SK-N-SH (cell line): ENCODE results near the gene KLHDC8B. TPM values are rescaled to one million over a fixed set of nuclear protein-coding genes. Genes with fewer than 3 reads are reported as not detected.
"Not testable (repeated sequence)": the region's sequence is repeated elsewhere in the genome, so short reads cannot be mapped to it uniquely, and the experiment has no call there.

Source experiments
- CTCF ChIA-PET: fragments of 300-600, 350-600 bp; formaldehyde crosslinking; extraction: SDS; loops from one replicate; lab custom pipeline; 2021; lab: Yijun Ruan, JAX
- POLR2A ChIA-PET: fragments of 350-600 bp; sonication (Branson Sonifier 250); formaldehyde crosslinking; extraction: SDS; loops from one replicate; lab custom pipeline; 2020; ENCODE audit warnings: antibody characterized with exemption, inconsistent platforms; lab: Yijun Ruan, JAX
- DNase-seq: peaks from one replicate; pipeline ENCODE4 v3.0.0; 2012
- H2AFZ ChIP-seq: fragments of 200-600 bp; sonication (generic); 2 replicates; pipeline ENCODE4 v1.8.1; 2016; ENCODE audit warnings: antibody characterized with exemption, mild to moderate bottlenecking, low read depth
- H3F3A ChIP-seq: fragments of 200-600 bp; sonication (generic); replicated peaks from 2 replicates; pipeline ENCODE3; 2016; ENCODE audit warnings: antibody characterized with exemption, mild to moderate bottlenecking; ENCODE audit not compliant: insufficient read depth
- H3K27ac ChIP-seq, 2 experiments: fragments of 200-500 bp in 1 of 2; fragments of 200-600 bp in 1 of 2; sonication (Bioruptor generic) in 1 of 2; sonication (generic), shearing (Covaris generic) in 1 of 2; 2 replicates each; pipeline versions ENCODE4 v1.5.1 to v1.6.1; 2014 to 2016; ENCODE audit warnings: low read depth in 2 of 2, inconsistent platforms in 1 of 2, low read length in 1 of 2, mild to moderate bottlenecking in 1 of 2, mixed read lengths in 1 of 2
- H3K27me3 ChIP-seq: fragments of 200-600 bp; sonication (generic), shearing (Covaris generic); 2 replicates; pipeline ENCODE4 v1.6.1; 2016; ENCODE audit warnings: mixed run types; ENCODE audit not compliant: insufficient read depth
- H3K36me3 ChIP-seq, 2 experiments: fragments of 200-500 bp in 1 of 2; fragments of 200-600 bp in 1 of 2; sonication (Bioruptor generic) in 1 of 2; sonication (generic) in 1 of 2; replicated peaks in 1 of 2; 2 replicates each; pipeline versions ENCODE3 to v1.5.1; 2014 to 2016; ENCODE audit warnings: low read length in 1 of 2, mild to moderate bottlenecking in 1 of 2; ENCODE audit not compliant: insufficient read depth in 2 of 2, control insufficient read depth in 1 of 2
- H3K4me1 ChIP-seq, 2 experiments: fragments of 200-500 bp in 1 of 2; fragments of 200-600 bp in 1 of 2; sonication (Bioruptor generic) in 1 of 2; sonication (generic), shearing (Covaris generic) in 1 of 2; 2 replicates each; pipeline versions ENCODE4 v1.5.1 to v1.6.1; 2014 to 2016; ENCODE audit warnings: low read depth in 1 of 2, low read length in 1 of 2, mixed run types in 1 of 2; ENCODE audit not compliant: insufficient read depth in 2 of 2, control insufficient read depth in 1 of 2
- H3K4me2 ChIP-seq: fragments of 200-600 bp; sonication (generic), shearing (Covaris generic); 2 replicates; pipeline ENCODE4 v1.6.1; 2017; ENCODE audit warnings: mixed run types
- H3K4me3 ChIP-seq, 2 experiments: fragments of 200-500 bp in 1 of 2; fragments of 200-600 bp in 1 of 2; sonication (Bioruptor generic) in 1 of 2; sonication (generic), shearing (Covaris generic) in 1 of 2; 2 replicates each; pipeline versions ENCODE4 v1.5.1 to v1.8.1; 2014 to 2016; ENCODE audit warnings: low read depth in 2 of 2, inconsistent platforms in 1 of 2, low read length in 1 of 2, mild to moderate bottlenecking in 1 of 2, mixed read lengths in 1 of 2, moderate library complexity in 1 of 2
- H3K79me2 ChIP-seq: fragments of 200-600 bp; sonication (generic); 2 replicates; pipeline ENCODE4 v1.8.1; 2017; ENCODE audit warnings: mild to moderate bottlenecking; ENCODE audit not compliant: insufficient read depth
- H3K9ac ChIP-seq: fragments of 200-600 bp; sonication (generic); 2 replicates; pipeline ENCODE4 v1.6.1; 2017; ENCODE audit warnings: mixed run types
- H3K9me2 ChIP-seq: fragments of 200-600 bp; sonication (generic); 2 replicates; pipeline ENCODE4 v1.6.1; 2017; ENCODE audit warnings: mixed run types
- H3K9me3 ChIP-seq: fragments of 200-600 bp; sonication (generic); 2 replicates; pipeline ENCODE4 v1.6.1; 2017; ENCODE audit warnings: mixed run types, mild to moderate bottlenecking, moderate library complexity
- H4K20me1 ChIP-seq: fragments of 200-600 bp; sonication (generic); 2 replicates; pipeline ENCODE4 v1.6.1; 2017; ENCODE audit warnings: mild to moderate bottlenecking, mixed run types; ENCODE audit not compliant: insufficient read depth
- CHD2 ChIP-seq: fragments of 150-350 bp; IDR thresholded peaks from 2 replicates; pipeline ENCODE4 v1.6.1; 2018; ENCODE audit warnings: low read length; ENCODE audit not compliant: partially characterized antibody
- FOXJ3 ChIP-seq: sonication (generic); formaldehyde crosslinking; IDR thresholded peaks from 2 replicates; pipeline ENCODE4 v1.5.1; 2020; ENCODE audit warnings: mild to moderate bottlenecking, missing genetic modification reagents
- FOXM1 ChIP-seq: IDR thresholded peaks from 2 replicates; pipeline ENCODE4 v1.4.0; 2012; ENCODE audit warnings: low read depth, mild to moderate bottlenecking
- JUND ChIP-seq: IDR thresholded peaks from 2 replicates; pipeline ENCODE4 v1.4.0; 2012
- MEF2A ChIP-seq: IDR thresholded peaks from 2 replicates; pipeline ENCODE4 v1.4.0; 2012; ENCODE audit warnings: low read depth, borderline replicate concordance
- MXI1 ChIP-seq: IDR thresholded peaks from 2 replicates; pipeline ENCODE4 v1.6.1; 2012; ENCODE audit warnings: mild to moderate bottlenecking, low read depth, low read length, improper control_type of control experiment
- POLR2AphosphoS5 ChIP-seq: IDR thresholded peaks from 2 replicates; pipeline ENCODE4 v1.6.1; 2012; ENCODE audit warnings: low read depth, low read length
- RCOR1 ChIP-seq: fragments of 150-350 bp; IDR thresholded peaks from 2 replicates; pipeline ENCODE4 v1.6.1; 2017; ENCODE audit warnings: antibody characterized with exemption, low read length
- REST ChIP-seq: IDR thresholded peaks from 2 replicates; pipeline ENCODE4 v1.6.1; 2012; ENCODE audit warnings: mild to moderate bottlenecking, low read depth, low read length, moderate library complexity
- RFX5 ChIP-seq: IDR thresholded peaks from 2 replicates; pipeline ENCODE4 v1.6.1; 2012; ENCODE audit warnings: mild to moderate bottlenecking, improper control_type of control experiment, low read length
- RXRA ChIP-seq: IDR thresholded peaks from 2 replicates; pipeline ENCODE4 v1.4.0; 2012; ENCODE audit warnings: low read depth, mild to moderate bottlenecking, borderline replicate concordance
- SIN3A ChIP-seq: IDR thresholded peaks from 2 replicates; pipeline ENCODE4 v1.6.1; 2012; ENCODE audit warnings: low read depth, mild to moderate bottlenecking, low read length, moderate library complexity, borderline replicate concordance
- SMC3 ChIP-seq: IDR thresholded peaks from 2 replicates; pipeline ENCODE4 v1.6.1; 2012; ENCODE audit warnings: low read depth, low read length, improper control_type of control experiment
- TCF12 ChIP-seq: IDR thresholded peaks from 2 replicates; pipeline ENCODE4 v1.4.0; 2012
- TEAD4 ChIP-seq: IDR thresholded peaks from 2 replicates; pipeline ENCODE4 v1.4.0; 2012; ENCODE audit warnings: mild to moderate bottlenecking, borderline replicate concordance; ENCODE audit not compliant: insufficient read depth
- USF2 ChIP-seq: fragments of 150-350 bp; IDR thresholded peaks from 2 replicates; pipeline ENCODE4 v1.6.1; 2017; ENCODE audit warnings: antibody characterized with exemption, low read length, low read depth, borderline replicate concordance
- WGBS: methylation state at CpG from one replicate; pipeline ENCODE4 v1.1.6; 2017; ENCODE audit warnings: low lambda C conversion rate; 5-methylcytosine and 5-hydroxymethylcytosine counted together
- polyA plus RNA-seq, 3 experiments: library from polyadenylated mRNA; depleted of rRNA; stranded (reverse); fragments of >200 nt; gene quantifications; 2 replicates each; pipeline ENCODE4 v1.2.3, GENCODE V29; 2012
- TF ChIP-seq, protein P1 (sequence below): fragments of 150-350 bp; IDR thresholded peaks from 2 replicates; pipeline ENCODE4 v1.6.1; 2016; ENCODE audit warnings: mild to moderate bottlenecking, low read depth, low read length
- TF ChIP-seq, protein P2 (sequence below): fragments of 200-600 bp; sonication (generic); IDR thresholded peaks from 2 replicates; pipeline ENCODE4 v1.6.1; 2017; ENCODE audit warnings: antibody characterized with exemption, mild to moderate bottlenecking, moderate library complexity
- TF ChIP-seq, protein P3 (sequence below): IDR thresholded peaks from 2 replicates; pipeline ENCODE4 v1.4.0; 2012; ENCODE audit warnings: low read depth, borderline replicate concordance
- TF ChIP-seq, protein P4 (sequence below): IDR thresholded peaks from 2 replicates; pipeline ENCODE4 v1.4.0; 2012; ENCODE audit warnings: low read depth, borderline replicate concordance

Gene KLHDC8B
- polyA plus RNA-seq, 1 of the 3 experiments (the other 2 are of a cell fraction), result 35.3 TPM

GRCh38 chr3:49213998-49214397 lies 42.6 kb downstream of the KLHDC8B start:
- H3K27me3 ChIP-seq, result no peaks in the 10 kb centered on the region
- no peak overlapping the region for H3K4me2 ChIP-seq
- H3K4me3 ChIP-seq, result no peak overlapping the region
- no peaks in the 10 kb centered on the region for H3K36me3 ChIP-seq
- POLR2A ChIA-PET, result no interaction called here
- no peak overlapping the region for H3K27ac ChIP-seq
- no peaks in the 10 kb centered on the region for H3K9me3 ChIP-seq
- no peaks in the 10 kb centered on the region for H4K20me1 ChIP-seq
- TF ChIP-seq, protein P1, sequence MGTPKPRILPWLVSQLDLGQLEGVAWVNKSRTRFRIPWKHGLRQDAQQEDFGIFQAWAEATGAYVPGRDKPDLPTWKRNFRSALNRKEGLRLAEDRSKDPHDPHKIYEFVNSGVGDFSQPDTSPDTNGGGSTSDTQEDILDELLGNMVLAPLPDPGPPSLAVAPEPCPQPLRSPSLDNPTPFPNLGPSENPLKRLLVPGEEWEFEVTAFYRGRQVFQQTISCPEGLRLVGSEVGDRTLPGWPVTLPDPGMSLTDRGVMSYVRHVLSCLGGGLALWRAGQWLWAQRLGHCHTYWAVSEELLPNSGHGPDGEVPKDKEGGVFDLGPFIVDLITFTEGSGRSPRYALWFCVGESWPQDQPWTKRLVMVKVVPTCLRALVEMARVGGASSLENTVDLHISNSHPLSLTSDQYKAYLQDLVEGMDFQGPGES, result no peak
- TF ChIP-seq FOXM1 (no peak), FOXJ3 (CRISPR knock-in tag) (no peak), SIN3A (no peak), REST (no peak), SMC3 (no peak), USF2 (no peak), TCF12 (no peak), RXRA (no peak), POLR2AphosphoS5 (no peak), RFX5 (no peak), TEAD4 (no peak), MEF2A (no peak), MXI1 (no peak), JUND (no peak), CHD2 (no peak), RCOR1 (no peak)
- TF ChIP-seq, protein P2, sequence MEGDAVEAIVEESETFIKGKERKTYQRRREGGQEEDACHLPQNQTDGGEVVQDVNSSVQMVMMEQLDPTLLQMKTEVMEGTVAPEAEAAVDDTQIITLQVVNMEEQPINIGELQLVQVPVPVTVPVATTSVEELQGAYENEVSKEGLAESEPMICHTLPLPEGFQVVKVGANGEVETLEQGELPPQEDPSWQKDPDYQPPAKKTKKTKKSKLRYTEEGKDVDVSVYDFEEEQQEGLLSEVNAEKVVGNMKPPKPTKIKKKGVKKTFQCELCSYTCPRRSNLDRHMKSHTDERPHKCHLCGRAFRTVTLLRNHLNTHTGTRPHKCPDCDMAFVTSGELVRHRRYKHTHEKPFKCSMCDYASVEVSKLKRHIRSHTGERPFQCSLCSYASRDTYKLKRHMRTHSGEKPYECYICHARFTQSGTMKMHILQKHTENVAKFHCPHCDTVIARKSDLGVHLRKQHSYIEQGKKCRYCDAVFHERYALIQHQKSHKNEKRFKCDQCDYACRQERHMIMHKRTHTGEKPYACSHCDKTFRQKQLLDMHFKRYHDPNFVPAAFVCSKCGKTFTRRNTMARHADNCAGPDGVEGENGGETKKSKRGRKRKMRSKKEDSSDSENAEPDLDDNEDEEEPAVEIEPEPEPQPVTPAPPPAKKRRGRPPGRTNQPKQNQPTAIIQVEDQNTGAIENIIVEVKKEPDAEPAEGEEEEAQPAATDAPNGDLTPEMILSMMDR, result no peak
- TF ChIP-seq, protein P3, sequence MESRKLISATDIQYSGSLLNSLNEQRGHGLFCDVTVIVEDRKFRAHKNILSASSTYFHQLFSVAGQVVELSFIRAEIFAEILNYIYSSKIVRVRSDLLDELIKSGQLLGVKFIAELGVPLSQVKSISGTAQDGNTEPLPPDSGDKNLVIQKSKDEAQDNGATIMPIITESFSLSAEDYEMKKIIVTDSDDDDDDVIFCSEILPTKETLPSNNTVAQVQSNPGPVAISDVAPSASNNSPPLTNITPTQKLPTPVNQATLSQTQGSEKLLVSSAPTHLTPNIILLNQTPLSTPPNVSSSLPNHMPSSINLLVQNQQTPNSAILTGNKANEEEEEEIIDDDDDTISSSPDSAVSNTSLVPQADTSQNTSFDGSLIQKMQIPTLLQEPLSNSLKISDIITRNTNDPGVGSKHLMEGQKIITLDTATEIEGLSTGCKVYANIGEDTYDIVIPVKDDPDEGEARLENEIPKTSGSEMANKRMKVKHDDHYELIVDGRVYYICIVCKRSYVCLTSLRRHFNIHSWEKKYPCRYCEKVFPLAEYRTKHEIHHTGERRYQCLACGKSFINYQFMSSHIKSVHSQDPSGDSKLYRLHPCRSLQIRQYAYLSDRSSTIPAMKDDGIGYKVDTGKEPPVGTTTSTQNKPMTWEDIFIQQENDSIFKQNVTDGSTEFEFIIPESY, result no peak
- TF ChIP-seq, protein P4, sequence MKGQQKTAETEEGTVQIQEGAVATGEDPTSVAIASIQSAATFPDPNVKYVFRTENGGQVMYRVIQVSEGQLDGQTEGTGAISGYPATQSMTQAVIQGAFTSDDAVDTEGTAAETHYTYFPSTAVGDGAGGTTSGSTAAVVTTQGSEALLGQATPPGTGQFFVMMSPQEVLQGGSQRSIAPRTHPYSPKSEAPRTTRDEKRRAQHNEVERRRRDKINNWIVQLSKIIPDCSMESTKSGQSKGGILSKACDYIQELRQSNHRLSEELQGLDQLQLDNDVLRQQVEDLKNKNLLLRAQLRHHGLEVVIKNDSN, result no peak
- no peak for DNase-seq
- H3K9ac ChIP-seq, result no peak overlapping the region
- no peak overlapping the region for H2AFZ ChIP-seq
- H3K4me1 ChIP-seq, result peaks cover 0 to 2% of the 10 kb centered on the region in 2 experiments; a peak in 1 of 4 replicates
- WGBS, result 50% methylated on average over 2 of the region's 2 CpGs
- H3K79me2 ChIP-seq, result no peaks in the 10 kb centered on the region
- no peaks in the 10 kb centered on the region for H3F3A ChIP-seq
- CTCF ChIA-PET, result interaction anchor here (1.0 to 1.3 kb wide), 2 partner anchors 28 to 43 kb away, joined by 3 read pairs; partner anchors contain the start of gene KLHDC8B
- H3K9me2 ChIP-seq, result no peaks in the 10 kb centered on the region

DNA sequence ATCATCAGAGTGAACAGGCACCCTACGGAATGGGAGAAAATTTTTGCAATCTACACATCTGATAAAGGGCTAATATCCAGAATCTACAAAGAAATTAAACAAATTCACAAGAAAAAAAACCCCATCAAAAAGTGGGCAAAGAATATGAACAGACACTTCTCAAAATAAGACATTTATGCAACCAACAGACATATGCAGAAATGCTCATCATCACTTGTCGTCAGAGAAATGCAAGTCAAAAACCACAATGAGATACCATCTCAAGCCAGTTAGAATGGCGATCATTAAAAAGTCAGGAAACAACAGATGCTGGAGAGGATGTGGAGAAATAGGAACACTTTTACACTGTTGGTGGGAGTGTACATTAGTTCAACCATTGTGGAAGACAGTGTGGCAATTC lies 45.3 kb downstream of the KLHDC8B start:
- H4K20me1 ChIP-seq, DNase-seq, H3K4me3 ChIP-seq, H3K4me1 ChIP-seq, CTCF ChIA-PET, H3K9ac ChIP-seq, H3K4me2 ChIP-seq, H3K27ac ChIP-seq, H3K36me3 ChIP-seq, H3K79me2 ChIP-seq, H3F3A ChIP-seq, H3K9me2 ChIP-seq, H2AFZ ChIP-seq, H3K27me3 ChIP-seq, H3K9me3 ChIP-seq, POLR2A ChIA-PET: not testable (repeated sequence)
- 49% methylated on average over 3 of the region's 3 CpGs for WGBS
